A673 (cell line): ENCODE measurements around the gene R3HDM4. TPM values are rescaled to one million over a fixed set of nuclear protein-coding genes. Genes with fewer than 3 reads are reported as not detected.

ENCODE experiments used
- BruUV-seq: library from RNA; stranded (reverse); fragments of 400-500 nt; replicated peaks from 2 replicates; lab custom pipeline; 2021; lab: Mats Ljungman, UMichigan
- CTCF ChIA-PET: fragments of 300-600 bp; sonication (Branson Sonifier 250); formaldehyde crosslinking; loops from one replicate; lab custom pipeline; 2022; ENCODE audit warnings: antibody characterized with exemption; lab: Charles Lee
- POLR2A ChIA-PET: fragments of 300-600 bp; sonication (Branson Sonifier 250); formaldehyde crosslinking; loops from one replicate; lab custom pipeline; 2022; ENCODE audit warnings: antibody characterized with exemption; ENCODE audit not compliant: low non-redundant PET; lab: Charles Lee
- DNase-seq: peaks from one replicate; pipeline ENCODE4 v3.0.0-alpha.2; 2015; ENCODE audit warnings: low spot score
- H3K27ac ChIP-seq: fragments of 200-600 bp; sonication (generic); 2 replicates; pipeline ENCODE4 v1.5.1; 2016; ENCODE audit warnings: mixed run types, low read depth, mild to moderate bottlenecking, mixed read lengths, antibody characterized with exemption, low read length; ENCODE audit not compliant: poor library complexity, severe bottlenecking
- H3K27me3 ChIP-seq: fragments of 200-600 bp; sonication (generic); replicated peaks from 2 replicates; pipeline ENCODE4 v1.6.1; 2017; ENCODE audit warnings: mixed run types, low read depth, mild to moderate bottlenecking, mixed read lengths, antibody characterized with exemption, low read length; ENCODE audit not compliant: insufficient read depth, poor library complexity
- H3K36me3 ChIP-seq: fragments of 200-600 bp; sonication (generic); 2 replicates; pipeline ENCODE4 v1.6.1; 2016; ENCODE audit warnings: mixed run types, mild to moderate bottlenecking, mixed read lengths, antibody characterized with exemption, low read length; ENCODE audit not compliant: insufficient read depth, poor library complexity, severe bottlenecking
- H3K4me1 ChIP-seq: fragments of 200-600 bp; sonication (generic); 2 replicates; pipeline ENCODE4 v1.6.1; 2017; ENCODE audit warnings: mixed run types, mild to moderate bottlenecking, mixed read lengths, antibody characterized with exemption, low read length; ENCODE audit not compliant: insufficient read depth, poor library complexity, severe bottlenecking
- H3K4me3 ChIP-seq: fragments of 200-600 bp; sonication (generic); 2 replicates; pipeline ENCODE4 v1.5.1; 2016; ENCODE audit warnings: low read depth, mixed run types, mild to moderate bottlenecking, mixed read lengths, low read length; ENCODE audit not compliant: poor library complexity, severe bottlenecking
- H3K9me3 ChIP-seq: fragments of 200-600 bp; sonication (generic); 2 replicates; pipeline ENCODE4 v1.6.1; 2016; ENCODE audit warnings: mixed run types, low read depth, mild to moderate bottlenecking, mixed read lengths, antibody characterized with exemption, low read length; ENCODE audit not compliant: poor library complexity, severe bottlenecking
- EZH2 ChIP-seq: fragments of 200-600 bp; sonication (generic); IDR thresholded peaks from 2 replicates; pipeline ENCODE4 v1.6.1; 2017; ENCODE audit warnings: borderline replicate concordance, low read depth, mild to moderate bottlenecking, mixed read lengths, antibody characterized with exemption, low read length; ENCODE audit not compliant: poor library complexity, severe bottlenecking
- intact Hi-C: fragments of 100-400 bp; cut with micrococcal nuclease; formaldehyde crosslinking; loops from one replicate; pipeline ENCODE4 v1.10.0; 2022; ENCODE audit not compliant: unreplicated experiment
- total RNA-seq: library from RNA; stranded (reverse); gene quantifications from 2 replicates; pipeline ENCODE4 v1.2.3, GENCODE V29; 2021
- TF ChIP-seq, protein P1 (sequence below): fragments of 300-800, 200-600 bp; sonication (generic); conservative IDR thresholded peaks from 2 replicates; pipeline ENCODE4 v1.5.1; 2017; ENCODE audit warnings: low read depth, mild to moderate bottlenecking, antibody characterized with exemption, low read length, moderate library complexity, mixed read lengths

The R3HDM4 gene
- total RNA-seq, 1 experiment from 2014 or later: 39.3 TPM

DNA sequence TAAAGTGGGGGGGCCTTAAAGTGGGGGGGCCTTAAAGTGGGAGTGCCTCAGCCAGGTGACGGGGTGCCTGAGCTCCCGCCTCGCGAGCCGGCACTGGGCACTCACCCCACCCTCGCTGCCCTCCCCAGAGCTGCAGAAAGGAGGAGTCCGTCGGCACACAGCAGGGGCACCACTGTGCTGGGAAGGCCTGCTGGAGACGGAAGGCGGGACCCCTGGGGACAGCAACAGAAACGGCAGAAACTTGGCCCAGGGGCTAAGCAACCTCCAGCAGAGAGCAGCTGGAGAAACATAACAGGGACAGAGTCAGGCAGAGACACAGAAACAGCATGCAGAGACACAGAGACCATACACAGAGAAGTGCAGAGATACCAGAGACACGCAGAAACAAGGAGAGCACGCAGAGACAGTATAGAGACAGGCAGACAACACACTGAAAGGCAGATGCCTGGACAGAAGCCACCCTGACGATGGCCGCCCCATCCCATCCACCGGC, 45.7 kb downstream of the R3HDM4 start:
- CTCF ChIA-PET: interaction anchor here (0.7 kb wide), 1 partner anchor 134 kb away, joined by 3 read pairs; no protein-coding TSS in a partner anchor
- Histone ChIP-seq H3K27me3 (no peaks in the 10 kb centered on the region), H3K36me3 (peaks cover 26% of the 10 kb centered on the region), H3K27ac (peak overlapping the region; percentile 28), H3K4me3 (no peak overlapping the region), H3K4me1 (peaks cover 62% of the 10 kb centered on the region), H3K9me3 (no peaks in the 10 kb centered on the region)
- intact Hi-C loops: loop anchor here (10.0 kb wide), 1 partner anchor 377 kb away; the partner anchor contains the start of genes ATP5F1D and MIDN
- no TSS peak for BruUV-seq
- POLR2A ChIA-PET: interaction anchor here (0.6 to 0.7 kb wide), 2 partner anchors 48 to 120 kb away, joined by 8 to 9 read pairs; no protein-coding TSS in a partner anchor
- peak; percentile 89 for DNase-seq
- TF ChIP-seq EZH2: no peak
- TF ChIP-seq, protein P1, sequence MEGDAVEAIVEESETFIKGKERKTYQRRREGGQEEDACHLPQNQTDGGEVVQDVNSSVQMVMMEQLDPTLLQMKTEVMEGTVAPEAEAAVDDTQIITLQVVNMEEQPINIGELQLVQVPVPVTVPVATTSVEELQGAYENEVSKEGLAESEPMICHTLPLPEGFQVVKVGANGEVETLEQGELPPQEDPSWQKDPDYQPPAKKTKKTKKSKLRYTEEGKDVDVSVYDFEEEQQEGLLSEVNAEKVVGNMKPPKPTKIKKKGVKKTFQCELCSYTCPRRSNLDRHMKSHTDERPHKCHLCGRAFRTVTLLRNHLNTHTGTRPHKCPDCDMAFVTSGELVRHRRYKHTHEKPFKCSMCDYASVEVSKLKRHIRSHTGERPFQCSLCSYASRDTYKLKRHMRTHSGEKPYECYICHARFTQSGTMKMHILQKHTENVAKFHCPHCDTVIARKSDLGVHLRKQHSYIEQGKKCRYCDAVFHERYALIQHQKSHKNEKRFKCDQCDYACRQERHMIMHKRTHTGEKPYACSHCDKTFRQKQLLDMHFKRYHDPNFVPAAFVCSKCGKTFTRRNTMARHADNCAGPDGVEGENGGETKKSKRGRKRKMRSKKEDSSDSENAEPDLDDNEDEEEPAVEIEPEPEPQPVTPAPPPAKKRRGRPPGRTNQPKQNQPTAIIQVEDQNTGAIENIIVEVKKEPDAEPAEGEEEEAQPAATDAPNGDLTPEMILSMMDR: no peak

GRCh38 chr19:866769-867300, 46.2 kb downstream of the R3HDM4 start:
- ChIA-PET POLR2A (interaction anchor here (0.6 to 0.7 kb wide), 2 partner anchors 48 to 121 kb away, joined by 8 to 9 read pairs; no protein-coding TSS in a partner anchor), CTCF (interaction anchor here (0.7 kb wide), 1 partner anchor 134 kb away, joined by 3 read pairs; no protein-coding TSS in a partner anchor)
- BruUV-seq: no TSS peak
- TF ChIP-seq, protein P1: no peak
- no peak for TF ChIP-seq EZH2
- Histone ChIP-seq H3K4me1 (peaks cover 57% of the 10 kb centered on the region), H3K27me3 (no peaks in the 10 kb centered on the region), H3K9me3 (no peaks in the 10 kb centered on the region), H3K27ac (peak overlapping the region; percentile 28), H3K4me3 (no peak overlapping the region), H3K36me3 (peaks cover 26% of the 10 kb centered on the region)
- intact Hi-C loops: loop anchor here (10.0 kb wide), 1 partner anchor 378 kb away; the partner anchor contains the start of genes ATP5F1D and MIDN
- DNase-seq: no peak

GRCh38 chr19:863315-863620, 49.8 kb downstream of the R3HDM4 start:
- Histone ChIP-seq H3K36me3 (peaks cover 6% of the 10 kb centered on the region), H3K4me3 (no peak overlapping the region), H3K27ac (no peak overlapping the region), H3K4me1 (peaks cover 24% of the 10 kb centered on the region), H3K9me3 (no peaks in the 10 kb centered on the region), H3K27me3 (no peaks in the 10 kb centered on the region)
- TF ChIP-seq, protein P1: no peak
- TF ChIP-seq EZH2: no peak
- DNase-seq: no peak
- POLR2A ChIA-PET: interaction anchor here (0.6 to 0.7 kb wide), 2 partner anchors 16 to 110 kb away, joined by 4 to 11 read pairs; no protein-coding TSS in a partner anchor
- CTCF ChIA-PET: interaction anchor here (0.5 to 0.9 kb wide), 6 partner anchors 16 to 434 kb away, joined by 3 to 6 read pairs (median 3); partner anchors contain the start of gene RNU6-2
- intact Hi-C loops: loop anchor here (2.0 to 10.0 kb wide), 4 partner anchors 58 to 382 kb away; partner anchors contain the start of genes ATP5F1D, MIDN and WDR18
- BruUV-seq: no TSS peak
